ENCODE measurements around the gene TMEM145.
"Not testable (repeated sequence)": the region's sequence is repeated elsewhere in the genome, so short reads cannot be mapped to it uniquely, and the experiment has no call there.

The TMEM145 gene

DNA sequence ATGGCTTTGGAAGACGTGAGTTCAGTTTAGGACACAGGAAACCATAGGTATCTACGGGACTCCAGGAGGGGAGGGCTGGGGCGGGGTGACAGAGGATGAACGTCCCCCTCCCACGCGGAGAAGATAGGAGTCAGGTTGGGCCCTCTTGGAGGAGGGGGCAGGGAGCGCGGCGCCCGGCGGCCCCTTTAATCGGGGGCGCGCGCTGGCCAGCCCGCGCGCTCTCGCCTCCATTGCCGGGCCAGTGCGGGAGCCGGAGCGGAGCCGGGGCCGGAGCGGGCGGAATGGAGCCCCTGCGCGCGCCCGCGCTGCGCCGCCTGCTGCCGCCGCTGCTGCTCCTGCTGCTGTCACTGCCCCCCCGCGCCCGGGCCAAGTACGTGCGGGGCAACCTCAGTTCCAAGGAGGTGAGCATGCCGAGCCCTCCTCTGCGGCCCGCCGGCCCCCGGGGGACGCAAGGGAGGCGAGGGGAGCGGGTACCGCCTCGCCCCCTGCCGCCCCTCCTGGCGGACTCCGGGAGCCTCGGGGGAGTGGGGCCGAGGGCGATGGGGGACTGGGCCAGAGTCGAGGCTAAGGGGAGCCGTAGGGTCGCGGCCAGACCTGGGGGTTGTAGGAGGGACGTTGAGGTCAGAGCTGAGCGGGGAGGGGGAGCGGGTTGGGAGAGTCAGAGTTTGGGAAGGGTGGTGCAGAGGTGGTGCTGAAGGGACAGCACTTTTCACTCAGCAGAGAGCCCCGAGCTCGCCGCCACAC, at the start of gene TMEM145:
Gene TMEM145, plus strand, starts transcription at position 214 of the 744 bp plus-strand sequence. Its CDS starts 68 bp downstream, at position 282.
- peak; percentile 83 for DNase-seq
- peak; percentile 29; the same call in 1 of the 2 replicates for TF ChIP-seq CTCF (IDR thresholded peaks at IDR 0.05; ENCODE audit: low read depth, low read length)
- Histone ChIP-seq H3K36me3 (peaks cover 4% of the 10 kb centered on the region), H3K27ac (peak within 1 kb of the TSS; percentile 67), H3K27me3 (ENCODE audit: insufficient read depth, low read depth, severe bottlenecking) (no peaks in the 10 kb centered on the region), H3K9me3 (ENCODE audit: severe bottlenecking) (no peaks in the 10 kb centered on the region), H3K4me3 (ENCODE audit: low read depth, low read length) (peak within 1 kb of the TSS; percentile 84)

- not testable (repeated sequence) for H3K27ac ChIP-seq; H3K9me3 ChIP-seq (ENCODE audit: severe bottlenecking); H3K36me3 ChIP-seq; H3K4me3 ChIP-seq (ENCODE audit: low read depth, low read length); DNase-seq; H3K27me3 ChIP-seq (ENCODE audit: insufficient read depth, low read depth, severe bottlenecking)
These were observed 47.0 kb upstream of the TMEM145 start for GRCh38 chr19:42266105-42266504.

DNA sequence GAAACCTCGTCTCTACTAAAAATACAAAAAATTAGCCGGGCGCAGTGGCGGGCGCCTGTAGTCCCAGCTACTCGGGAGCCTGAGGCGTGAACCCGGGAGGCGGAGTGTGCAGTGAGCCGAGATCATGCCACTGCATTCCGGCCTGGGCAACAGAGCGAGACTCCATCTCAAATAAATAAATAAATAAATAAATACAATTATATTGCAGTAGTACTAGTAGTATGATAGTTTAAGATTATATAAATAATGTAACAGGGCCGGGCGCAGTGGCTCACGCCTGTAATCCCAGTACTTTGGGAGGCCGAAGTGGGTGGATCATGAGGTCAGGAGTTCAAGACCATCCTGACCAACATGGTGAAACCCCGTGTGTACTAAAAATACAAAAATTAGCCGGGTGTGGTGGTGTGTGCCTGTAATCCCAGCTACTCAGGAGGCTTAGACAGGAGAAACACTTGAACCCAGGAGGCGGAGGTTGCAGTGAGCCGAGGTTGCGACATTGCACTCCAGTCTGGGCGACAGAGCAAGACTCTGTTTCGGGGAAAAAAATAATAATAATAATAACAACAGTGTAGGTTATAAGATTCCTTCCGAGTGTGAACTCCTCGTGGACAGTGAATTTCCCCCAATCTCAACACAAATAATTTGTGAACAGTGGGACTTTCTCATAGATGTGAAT, 46.0 kb upstream of the TMEM145 start:
- H3K27me3 ChIP-seq (ENCODE audit: insufficient read depth, low read depth, severe bottlenecking); DNase-seq; H3K36me3 ChIP-seq; H3K27ac ChIP-seq; H3K9me3 ChIP-seq (ENCODE audit: severe bottlenecking): not testable (repeated sequence)
- peak overlapping the region; percentile 58; the same call in 1 of the 2 replicates for H3K4me3 ChIP-seq (ENCODE audit: low read depth, low read length)

DNA sequence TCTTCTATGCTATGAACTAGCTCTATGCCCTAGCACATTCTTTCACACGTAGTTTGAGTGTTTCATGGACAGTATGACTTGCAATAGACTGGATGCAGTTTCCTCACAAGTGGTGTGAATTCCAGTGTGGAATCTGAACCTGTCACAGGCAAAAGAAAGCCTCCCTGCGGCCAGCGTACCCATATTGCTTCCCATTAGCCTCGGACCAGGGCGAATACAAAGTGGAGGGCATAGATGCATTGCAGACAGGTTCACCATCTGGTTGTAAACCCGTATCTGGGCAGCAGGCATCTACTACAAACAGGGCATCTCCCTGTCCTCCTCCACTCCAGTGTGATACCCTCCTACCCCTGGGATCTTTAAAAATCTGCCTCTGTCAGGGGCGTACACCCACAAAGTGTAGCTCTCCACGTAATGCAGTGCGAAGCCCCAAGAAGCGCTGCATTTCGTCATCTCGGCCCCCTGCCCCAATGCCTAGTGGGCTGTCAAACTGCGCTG, 45.4 kb upstream of the TMEM145 start:
- H3K27me3 ChIP-seq (ENCODE audit: insufficient read depth, low read depth, severe bottlenecking): no peaks in the 10 kb centered on the region
- TF ChIP-seq CTCF (IDR thresholded peaks at IDR 0.05; ENCODE audit: low read depth, low read length): no peak
- H3K27ac ChIP-seq: peak overlapping the region; percentile 100
- H3K9me3 ChIP-seq (ENCODE audit: severe bottlenecking): no peaks in the 10 kb centered on the region
- no peak for DNase-seq
- H3K4me3 ChIP-seq (ENCODE audit: low read depth, low read length): peak overlapping the region; percentile 58
- peaks cover 7% of the 10 kb centered on the region for H3K36me3 ChIP-seq

- TF ChIP-seq CTCF (IDR thresholded peaks at IDR 0.05; ENCODE audit: low read depth, low read length): no peak
- H3K4me3 ChIP-seq (ENCODE audit: low read depth, low read length): peak overlapping the region; percentile 58
- peaks cover 9% of the 10 kb centered on the region for H3K36me3 ChIP-seq
- peak; percentile 99 for DNase-seq
- H3K9me3 ChIP-seq (ENCODE audit: severe bottlenecking): no peaks in the 10 kb centered on the region
- H3K27me3 ChIP-seq (ENCODE audit: insufficient read depth, low read depth, severe bottlenecking): no peaks in the 10 kb centered on the region
- peak overlapping the region; percentile 100 for H3K27ac ChIP-seq
These were observed 44.9 kb upstream of the TMEM145 start for GRCh38 chr19:42268142-42268703.

GRCh38 chr19:42268704-42269477, 44.2 kb upstream of the TMEM145 start, which contains the start of gene CIC:
Gene CIC (plus strand): TSS chr19:42269252. CDS start chr19:42271784, 2,532 bp downstream.
- Histone ChIP-seq H3K9me3 (ENCODE audit: severe bottlenecking) (no peaks in the 10 kb centered on the region), H3K27me3 (ENCODE audit: insufficient read depth, low read depth, severe bottlenecking) (no peaks in the 10 kb centered on the region), H3K36me3 (peaks cover 16% of the 10 kb centered on the region), H3K27ac (peak within 1 kb of the TSS; percentile 100), H3K4me3 (ENCODE audit: low read depth, low read length) (peak within 1 kb of the TSS; percentile 58)
- no peak for TF ChIP-seq CTCF (IDR thresholded peaks at IDR 0.05; ENCODE audit: low read depth, low read length)
- DNase-seq: peak; percentile 99
